Measurements from ENCODE around the gene GALNT18.
"Not testable (repeated sequence)": the region's sequence is repeated elsewhere in the genome, so short reads cannot be mapped to it uniquely, and the experiment has no call there.

Gene GALNT18

GRCh38 chr11:11380340-11380739, 241.5 kb downstream of the GALNT18 start:
- DNase-seq (ENCODE audit: low read depth, low spot score) = no peak
- H3K27ac ChIP-seq = no peak overlapping the region

GRCh38 chr11:11379661-11380060, 242.1 kb downstream of the GALNT18 start:
- H3K27ac ChIP-seq = no peak overlapping the region
- DNase-seq (ENCODE audit: low read depth, low spot score) = no peak

- no peak overlapping the region for H3K27ac ChIP-seq
Observed at GRCh38 chr11:11378184-11378940, 243.4 kb downstream of the GALNT18 start.

GRCh38 chr11:11374358-11375148, 247.3 kb downstream of the GALNT18 start:
- no peak overlapping the region for H3K27ac ChIP-seq
- DNase-seq (ENCODE audit: low read depth, low spot score) = no peak

More at GRCh38 chr11:11378184-11378940, 243.4 kb downstream of the GALNT18 start:
- no peak for DNase-seq (ENCODE audit: low read depth, low spot score)

GRCh38 chr11:11373934-11374333, 247.9 kb downstream of the GALNT18 start:
- DNase-seq (ENCODE audit: low read depth, low spot score) = no peak
- H3K27ac ChIP-seq = no peak overlapping the region

- H3K27ac ChIP-seq = no peak overlapping the region
- no peak for DNase-seq (ENCODE audit: low read depth, low spot score)
Observed at GRCh38 chr11:11372461-11372860, 249.3 kb downstream of the GALNT18 start.

GRCh38 chr11:11370962-11371303, 250.9 kb downstream of the GALNT18 start:
- H3K27ac ChIP-seq = no peak overlapping the region

GRCh38 chr11:11370255-11370961, 251.4 kb downstream of the GALNT18 start:
- H3K27ac ChIP-seq = no peak overlapping the region
- DNase-seq (ENCODE audit: low read depth, low spot score) = no peak

More at GRCh38 chr11:11370962-11371303, 250.9 kb downstream of the GALNT18 start:
- no peak for DNase-seq (ENCODE audit: low read depth, low spot score)

- no peak for DNase-seq (ENCODE audit: low read depth, low spot score)
- H3K27ac ChIP-seq = no peak overlapping the region
Observed at GRCh38 chr11:11366793-11367192, 255.0 kb downstream of the GALNT18 start.

- no peak overlapping the region for H3K27ac ChIP-seq
- no peak for DNase-seq (ENCODE audit: low read depth, low spot score)
Observed at GRCh38 chr11:11363674-11364073, 258.1 kb downstream of the GALNT18 start.

- no peak for DNase-seq (ENCODE audit: low read depth, low spot score)
- no peak overlapping the region for H3K27ac ChIP-seq
Observed at GRCh38 chr11:11359611-11360010, 262.2 kb downstream of the GALNT18 start.

GRCh38 chr11:11356842-11357241, 265.0 kb downstream of the GALNT18 start:
- no peak overlapping the region for H3K27ac ChIP-seq
- DNase-seq (ENCODE audit: low read depth, low spot score) = no peak

- H3K27ac ChIP-seq; DNase-seq (ENCODE audit: low read depth, low spot score): not testable (repeated sequence)
Observed at GRCh38 chr11:11352878-11353277, 268.9 kb downstream of the GALNT18 start, which contains the start of gene CSNK2A3. TSS of gene CSNK2A3 (minus strand) at chr11:11353250. CDS start at chr11:11353119, 131 bp downstream.

GRCh38 chr11:11351851-11352250, 270.0 kb downstream of the GALNT18 start:
- not testable (repeated sequence) for DNase-seq (ENCODE audit: low read depth, low spot score); H3K27ac ChIP-seq

- no peak overlapping the region for H3K27ac ChIP-seq
- no peak for DNase-seq (ENCODE audit: low read depth, low spot score)
Observed at GRCh38 chr11:11351042-11351586, 270.7 kb downstream of the GALNT18 start.

- no peak for DNase-seq (ENCODE audit: low read depth, low spot score)
- no peak overlapping the region for H3K27ac ChIP-seq
Observed at GRCh38 chr11:11349870-11350337, 271.9 kb downstream of the GALNT18 start.

GRCh38 chr11:11349106-11349825, 272.5 kb downstream of the GALNT18 start:
- H3K27ac ChIP-seq = no peak overlapping the region
- no peak for DNase-seq (ENCODE audit: low read depth, low spot score)

- H3K27ac ChIP-seq = no peak overlapping the region
- DNase-seq (ENCODE audit: low read depth, low spot score) = no peak
Observed at GRCh38 chr11:11348303-11348702, 273.5 kb downstream of the GALNT18 start.

- DNase-seq (ENCODE audit: low read depth, low spot score) = no peak
- H3K27ac ChIP-seq = no peak overlapping the region
Observed at GRCh38 chr11:11347592-11347991, 274.2 kb downstream of the GALNT18 start.

- DNase-seq (ENCODE audit: low read depth, low spot score) = no peak
Observed at GRCh38 chr11:11346303-11346702, 275.5 kb downstream of the GALNT18 start.

More at GRCh38 chr11:11346303-11346702, 275.5 kb downstream of the GALNT18 start:
- H3K27ac ChIP-seq = no peak overlapping the region

All from epithelial cell of prostate (primary cell).